ENCODE data around the gene F2RL3. TPM values are rescaled to one million over a fixed set of nuclear protein-coding genes. Genes with fewer than 3 reads are reported as not detected.

Gene F2RL3
- total RNA-seq, 4 donors from 2014 or later: 2.2 to 9.4 (median 6.3) TPM

GRCh38 chr19:16891696-16892382 lies 3.0 kb downstream of the F2RL3 start:
- no peak overlapping the region for H3K4me3 ChIP-seq
- peak overlapping the region in 1 of 4 donors; percentile 18 for H3K27ac ChIP-seq
- no peak for DNase-seq
- H3K27me3 ChIP-seq: peaks cover 11 to 24% (median 15%) of the 10 kb centered on the region in 3 donors
- TF ChIP-seq POLR2A (IDR thresholded peaks at IDR 0.05) (no peak), CTCF (IDR thresholded peaks at IDR 0.05 in 4 of 5, conservative IDR thresholded peaks at IDR 0.05 in 1 of 5) (no peak)
- peaks cover 0 to 7% of the 10 kb centered on the region in 2 donors for H3K4me1 ChIP-seq
- H3K36me3 ChIP-seq: no peaks in the 10 kb centered on the region
- intact Hi-C loops (cut with DNase I; ENCODE audit: low total_unique reads) (no loop called here), in situ Hi-C loops (cut with MboI; ENCODE audit: low sequenced_read_pairs in 4 of 4) (no loop called here)
- H3K9me3 ChIP-seq: no peaks in the 10 kb centered on the region
- no peak for ATAC-seq

DNA sequence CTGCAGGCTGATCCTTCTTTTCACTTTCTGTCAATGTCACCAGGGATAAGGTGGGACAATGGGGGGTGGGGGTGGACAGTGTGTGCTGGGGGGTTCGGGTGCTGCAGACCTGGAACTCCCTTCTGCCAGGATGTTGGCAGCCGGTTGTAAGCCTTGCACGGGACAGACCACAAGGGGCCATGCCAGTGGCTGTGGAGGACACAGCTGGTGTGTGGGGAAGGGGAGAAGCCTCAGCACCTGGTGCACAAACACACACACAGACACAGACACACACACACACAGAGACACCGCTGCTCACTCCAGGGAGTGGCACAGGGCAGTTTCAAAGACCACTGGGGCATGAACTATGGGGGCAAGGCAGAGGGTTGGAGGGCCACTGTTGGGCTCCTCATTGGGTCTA lies 3.6 kb downstream of the F2RL3 start:
- H3K4me1 ChIP-seq: peaks cover 0 to 7% of the 10 kb centered on the region in 2 donors
- intact Hi-C loops (cut with DNase I; ENCODE audit: low total_unique reads): no loop called here

DNA sequence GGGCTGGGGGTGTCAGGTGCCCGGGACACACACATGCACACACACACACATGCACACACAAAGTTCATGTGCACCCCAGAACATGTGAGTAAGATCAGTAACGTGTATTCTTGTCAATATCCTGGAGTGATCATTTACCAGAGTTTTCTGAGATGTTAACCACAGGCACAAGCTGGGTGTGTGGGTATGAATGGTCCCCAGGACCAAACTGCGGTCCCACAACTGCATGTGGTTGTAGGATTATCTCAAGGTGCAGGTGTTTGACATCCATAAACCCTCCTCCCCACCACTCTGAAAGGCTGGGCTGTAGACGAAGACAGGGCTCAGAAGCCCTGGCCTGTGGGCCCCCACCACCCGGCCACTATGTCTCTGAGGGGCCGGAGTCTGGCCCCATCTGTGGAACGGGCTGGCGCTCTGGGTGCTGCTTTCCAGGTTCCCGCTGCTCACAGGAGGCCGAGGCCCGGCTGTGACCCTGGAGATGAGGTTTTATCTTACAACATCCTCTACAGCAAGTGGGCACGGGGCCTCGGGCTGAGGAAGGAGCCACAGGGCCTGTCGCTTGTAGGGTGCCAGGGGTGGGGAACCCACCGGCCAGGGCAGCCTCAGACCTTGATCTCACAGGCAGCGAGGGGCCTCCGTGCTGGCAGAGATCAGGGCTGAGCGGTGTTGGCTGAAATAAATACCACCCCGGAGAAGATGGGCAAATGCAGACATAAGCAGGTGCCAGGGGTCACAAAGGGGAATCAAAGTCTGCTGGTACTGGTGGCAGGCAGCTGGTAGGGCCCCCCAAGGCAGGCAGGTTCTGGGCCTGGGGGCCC lies 4.3 kb downstream of the F2RL3 start:
- intact Hi-C loops (cut with DNase I; ENCODE audit: low total_unique reads) (no loop called here), in situ Hi-C loops (cut with MboI; ENCODE audit: low sequenced_read_pairs in 4 of 4) (no loop called here)
- Histone ChIP-seq H3K27ac (peak overlapping the region; percentile 18 to 49 (median 33)), H3K27me3 (peaks cover 15 to 25% (median 21%) of the 10 kb centered on the region in 3 donors), H3K9me3 (no peaks in the 10 kb centered on the region), H3K4me1 (peaks cover 0 to 7% of the 10 kb centered on the region in 2 donors), H3K36me3 (no peaks in the 10 kb centered on the region), H3K4me3 (no peak overlapping the region)
- TF ChIP-seq CTCF (IDR thresholded peaks at IDR 0.05 in 4 of 5, conservative IDR thresholded peaks at IDR 0.05 in 1 of 5) (no peak), POLR2A (IDR thresholded peaks at IDR 0.05) (no peak)
- DNase-seq (no peak), ATAC-seq (no peak)

More for the DNA sequence above, 3.6 kb downstream of the F2RL3 start:
- Histone ChIP-seq H3K27me3 (peaks cover 15 to 25% (median 16%) of the 10 kb centered on the region in 3 donors), H3K4me3 (no peak overlapping the region), H3K36me3 (no peaks in the 10 kb centered on the region), H3K27ac (peak overlapping the region in 1 of 4 donors; percentile 18), H3K9me3 (no peaks in the 10 kb centered on the region)
- TF ChIP-seq CTCF (IDR thresholded peaks at IDR 0.05 in 4 of 5, conservative IDR thresholded peaks at IDR 0.05 in 1 of 5): no peak
- TF ChIP-seq POLR2A (IDR thresholded peaks at IDR 0.05): no peak
- no peak for ATAC-seq
- DNase-seq: no peak
- in situ Hi-C loops (cut with MboI; ENCODE audit: low sequenced_read_pairs in 4 of 4): no loop called here

DNA sequence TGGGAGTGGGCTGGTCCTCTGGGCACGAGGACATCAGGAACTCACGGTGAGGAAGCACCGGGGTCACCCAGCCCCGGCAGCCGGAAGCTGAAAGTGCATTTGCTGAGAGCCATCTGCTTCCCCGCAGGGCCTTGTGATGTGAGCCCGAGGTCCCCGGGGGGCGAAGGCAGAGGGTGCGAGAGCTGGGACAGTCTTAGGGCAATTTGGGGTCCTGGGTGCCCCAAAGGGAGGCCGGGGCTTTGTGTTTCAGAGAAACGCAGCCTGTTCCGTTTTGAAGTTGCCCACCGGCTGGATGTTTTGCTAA lies 4.8 kb downstream of the F2RL3 start:
- no peaks in the 10 kb centered on the region for H3K9me3 ChIP-seq
- H3K4me3 ChIP-seq: no peak overlapping the region
- peaks cover 15 to 25% (median 21%) of the 10 kb centered on the region in 3 donors for H3K27me3 ChIP-seq
- intact Hi-C loops (cut with DNase I; ENCODE audit: low total_unique reads) (no loop called here), in situ Hi-C loops (cut with MboI; ENCODE audit: low sequenced_read_pairs in 4 of 4) (no loop called here)
- ATAC-seq (no peak), DNase-seq (no peak)
- H3K4me1 ChIP-seq: peaks cover 0 to 7% of the 10 kb centered on the region in 2 donors
- no peak for TF ChIP-seq POLR2A (IDR thresholded peaks at IDR 0.05)
- no peaks in the 10 kb centered on the region for H3K36me3 ChIP-seq
- peak overlapping the region; percentile 18 to 49 (median 33) for H3K27ac ChIP-seq

GRCh38 chr19:16894080-16894479 lies 5.3 kb downstream of the F2RL3 start:
- Histone ChIP-seq H3K36me3 (no peaks in the 10 kb centered on the region), H3K9me3 (no peaks in the 10 kb centered on the region), H3K4me1 (peaks cover 0 to 7% of the 10 kb centered on the region in 2 donors), H3K27ac (peak overlapping the region in 3 of 4 donors; percentile 18 to 49 (median 43)), H3K27me3 (peaks cover 15 to 25% (median 21%) of the 10 kb centered on the region in 3 donors), H3K4me3 (no peak overlapping the region)
- no peak for DNase-seq
- no peak for TF ChIP-seq POLR2A (IDR thresholded peaks at IDR 0.05)
- in situ Hi-C loops (cut with MboI; ENCODE audit: low sequenced_read_pairs in 4 of 4): no loop called here
- intact Hi-C loops (cut with DNase I; ENCODE audit: low total_unique reads): no loop called here
- ATAC-seq: no peak
